HepG2 (cell line): ENCODE results near the gene SLC7A8. TPM values are rescaled to one million over a fixed set of nuclear protein-coding genes. Genes with fewer than 3 reads are reported as not detected.
A peak's percentile ranks its signal among the peaks of the same experiment; 100 is the strongest.

Experiments
- GRHL1 ChIP-seq: sonication (generic); formaldehyde crosslinking; conservative IDR thresholded peaks from 2 replicates; pipeline ENCODE4 v1.8.0; 2022; ENCODE audit warnings: missing genetic modification reagents
- HNRNPH1 ChIP-seq: fragments of 200-400 bp; formaldehyde crosslinking; optimal IDR thresholded peaks from 2 replicates; pipeline ENCODE3; 2017; ENCODE audit warnings: mild to moderate bottlenecking, low read depth, low read length
- MEIS2 ChIP-seq: sonication (generic); formaldehyde crosslinking; IDR thresholded peaks from 2 replicates; pipeline ENCODE4 v1.9.0; 2021; ENCODE audit warnings: mild to moderate bottlenecking, missing genetic modification reagents
- NFE2L1 ChIP-seq: sonication (generic); formaldehyde crosslinking; IDR thresholded peaks from 2 replicates; pipeline ENCODE4 v1.4.0; 2020; ENCODE audit warnings: missing genetic modification reagents, mild to moderate bottlenecking, borderline replicate concordance
- PCBP1 ChIP-seq: fragments of 200-400 bp; formaldehyde crosslinking; IDR thresholded peaks from 2 replicates; pipeline ENCODE4 v1.6.1; 2017; ENCODE audit warnings: mild to moderate bottlenecking, low read depth, low read length, borderline replicate concordance
- RBM39 ChIP-seq: fragments of 200-400 bp; formaldehyde crosslinking; IDR thresholded peaks from one replicate; pipeline ENCODE4 v1.6.1; 2018; ENCODE audit warnings: antibody characterized with exemption, mild to moderate bottlenecking, low read depth, low read length; ENCODE audit not compliant: poor library complexity, severe bottlenecking
- TOE1 ChIP-seq: sonication (generic); formaldehyde crosslinking; IDR thresholded peaks from 2 replicates; pipeline ENCODE4 v1.4.0; 2020; ENCODE audit warnings: mild to moderate bottlenecking, missing genetic modification reagents
- TP53 ChIP-seq: sonication (generic); formaldehyde crosslinking; conservative IDR thresholded peaks from 2 replicates; pipeline ENCODE4 v1.4.0; 2020; ENCODE audit warnings: missing genetic modification reagents
- TRAFD1 ChIP-seq: sonication (generic); formaldehyde crosslinking; IDR thresholded peaks from 2 replicates; pipeline ENCODE4 v1.5.1; 2020; ENCODE audit warnings: missing genetic modification reagents, mild to moderate bottlenecking, borderline replicate concordance
- ZBTB33 ChIP-seq: sonication (generic); formaldehyde crosslinking; IDR thresholded peaks from 2 replicates; pipeline ENCODE4 v1.4.0; 2020; ENCODE audit warnings: missing genetic modification reagents
- ZKSCAN1 ChIP-seq: fragments of 150-350 bp; IDR thresholded peaks from 2 replicates; pipeline ENCODE4 v1.6.1; 2014; ENCODE audit warnings: low read length
- ZNF101 ChIP-seq: sonication (generic); formaldehyde crosslinking; IDR thresholded peaks from 2 replicates; pipeline ENCODE4 v1.4.0; 2020; ENCODE audit warnings: mild to moderate bottlenecking, low read depth, missing genetic modification reagents, borderline replicate concordance
- ZNF281 ChIP-seq: sonication (generic); formaldehyde crosslinking; IDR thresholded peaks from 2 replicates; pipeline ENCODE4 v1.4.0; 2020; ENCODE audit warnings: missing genetic modification reagents, borderline replicate concordance
- ZNF30 ChIP-seq: sonication (generic); formaldehyde crosslinking; IDR thresholded peaks from 2 replicates; pipeline ENCODE4 v1.5.0; 2020; ENCODE audit warnings: mild to moderate bottlenecking, missing genetic modification reagents
- ZNF33B ChIP-seq: sonication (generic); formaldehyde crosslinking; IDR thresholded peaks from 2 replicates; pipeline ENCODE4 v1.5.1; 2020; ENCODE audit warnings: mild to moderate bottlenecking, missing genetic modification reagents
- polyA plus RNA-seq, 8 experiments: library from polyadenylated mRNA; depleted of rRNA in 3 of 8; stranded (reverse) in 7 of 8; unstranded in 1 of 8; fragments of >200 nt; fragmentation: Illumina TruSeq in 4 of 8; extraction: Trizol in 4 of 8; gene quantifications; 2 replicates each; pipeline versions ENCODE4 v1.2.1 to v1.2.3, GENCODE V29; 2011 to 2016; ENCODE audit warnings: low read depth in 4 of 8, missing spikeins in 1 of 8, mixed read lengths in 1 of 8; ENCODE audit not compliant: insufficient read depth in 1 of 8
- total RNA-seq, 5 experiments: library from RNA; depleted of rRNA; stranded (reverse); fragments of >200 nt; fragmentation: Illumina TruSeq; extraction: Trizol; gene quantifications; 2 replicates each; pipeline ENCODE4 v1.2.3, GENCODE V29; 2016; ENCODE audit warnings: low read depth in 1 of 5

Gene SLC7A8
- total and polyA plus RNA-seq, 2 of the 13 experiments (the other 11 are each of a cell fraction or from before 2014, with no cell fraction given) = 0.25 TPM; not detected in 1

GRCh38 chr14:23094666-23095195 is 88.7 kb downstream of the SLC7A8 start, which contains the start of gene ACIN1 (continued):
- TF ChIP-seq MEIS2 (peak; percentile 95), GRHL1 (CRISPR knock-in tag) (no peak), RBM39 (peak; percentile 99), PCBP1 (no peak; the same call in 1 of the 2 replicates), ZBTB33 (CRISPR knock-in tag) (no peak; the same call in none of the 2 replicates), HNRNPH1 (no peak), ZNF30 (CRISPR knock-in tag) (peak; percentile 98), TRAFD1 (CRISPR knock-in tag) (peak; percentile 99), ZNF281 (CRISPR knock-in tag) (peak; percentile 82), ZKSCAN1 (no peak), ZNF33B (CRISPR knock-in tag) (peak; percentile 98), TP53 (CRISPR knock-in tag) (peak; percentile 82; the same call in 1 of the 2 replicates), TOE1 (CRISPR knock-in tag) (peak; percentile 18; the same call in 1 of the 2 replicates), NFE2L1 (CRISPR knock-in tag) (peak; percentile 97; the same call in 1 of the 2 replicates), ZNF101 (CRISPR knock-in tag) (peak; percentile 98)
